Inferior parietal cortex (tissue), 1 donor: ENCODE measurements around the gene CCDC167.
"Not testable (repeated sequence)": the region's sequence is repeated elsewhere in the genome, so short reads cannot be mapped to it uniquely, and the experiment has no call there.

Source experiments
- DNase-seq: peaks from one replicate; pipeline ENCODE4 v3.0.0-alpha.2; 2016; ENCODE audit errors: extremely low spot score

The CCDC167 gene

DNA sequence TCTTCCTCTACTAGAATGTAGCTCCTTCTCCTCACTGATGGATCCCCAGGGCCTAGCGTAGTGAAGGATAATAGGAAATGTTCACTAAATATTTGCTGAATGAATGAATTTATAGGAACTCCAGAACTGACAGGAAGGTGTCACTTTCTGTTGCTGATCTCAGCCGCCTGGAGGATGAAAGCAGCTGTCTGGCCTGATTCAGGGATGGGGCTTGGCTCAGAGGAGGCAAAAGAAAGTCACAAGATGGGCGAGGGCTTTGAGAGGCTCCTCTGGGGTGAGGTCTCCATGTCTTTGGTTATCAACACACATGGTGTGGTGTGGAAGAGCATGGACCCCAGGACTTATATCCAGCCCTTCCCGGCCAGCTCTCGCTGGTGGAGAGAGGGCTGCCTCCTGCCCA lies 11.5 kb upstream of the CCDC167 start:
- no peak for DNase-seq

DNA sequence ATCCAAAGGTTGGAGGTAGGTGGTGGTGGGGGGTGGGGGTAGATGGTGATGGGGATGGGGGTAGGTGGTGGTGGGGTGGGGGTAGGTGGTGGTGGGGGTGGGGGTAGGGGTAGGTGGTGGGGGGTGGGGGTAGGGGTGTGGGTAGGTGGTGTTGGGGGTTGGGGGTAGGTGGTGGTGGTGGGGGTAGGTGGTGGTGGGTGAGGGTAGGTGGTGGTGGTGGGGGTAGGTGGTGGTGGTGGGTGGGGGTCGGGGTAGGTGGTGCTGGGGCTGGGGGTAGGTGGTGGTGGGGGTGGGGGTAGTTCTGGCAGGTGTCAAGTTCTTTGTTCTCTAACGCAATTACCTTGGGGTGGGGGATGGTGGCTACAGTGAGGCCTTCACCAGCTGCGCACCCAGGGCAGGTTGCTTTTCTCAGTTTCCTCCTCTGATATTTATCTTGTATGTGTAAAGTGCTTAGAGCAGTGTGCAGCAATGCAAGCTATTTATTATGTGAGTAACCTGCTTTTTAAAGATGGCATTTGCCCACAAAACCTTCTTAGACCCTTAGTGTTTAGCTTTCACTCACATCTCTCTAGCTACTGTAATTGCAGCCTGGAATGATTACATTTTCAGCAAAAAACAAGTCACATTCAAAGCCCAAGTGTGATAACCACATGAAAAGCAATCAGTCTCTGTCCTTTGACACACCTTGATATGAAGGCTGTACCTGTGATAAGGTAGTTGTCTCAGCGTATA lies 8.2 kb upstream of the CCDC167 start:
- DNase-seq = no peak

DNA sequence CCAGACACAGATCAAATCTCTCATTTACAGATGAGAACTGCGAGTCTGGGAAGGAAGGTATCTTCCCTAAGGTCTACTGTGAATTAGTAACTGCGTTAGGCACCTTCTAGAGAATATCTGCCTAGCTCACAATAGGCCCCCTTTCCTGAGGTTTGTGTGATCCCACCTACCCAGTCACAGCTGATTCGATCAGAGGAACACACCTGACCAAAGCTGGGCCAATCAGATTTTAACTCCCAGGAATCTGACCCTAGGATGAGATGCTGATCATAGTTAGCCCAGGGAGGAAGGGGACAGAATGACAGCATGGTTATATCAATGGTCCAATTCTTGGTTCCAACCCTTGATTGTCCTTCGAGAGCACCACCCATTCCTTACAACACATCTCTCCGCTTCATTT lies 7.4 kb upstream of the CCDC167 start:
- no peak for DNase-seq

DNA sequence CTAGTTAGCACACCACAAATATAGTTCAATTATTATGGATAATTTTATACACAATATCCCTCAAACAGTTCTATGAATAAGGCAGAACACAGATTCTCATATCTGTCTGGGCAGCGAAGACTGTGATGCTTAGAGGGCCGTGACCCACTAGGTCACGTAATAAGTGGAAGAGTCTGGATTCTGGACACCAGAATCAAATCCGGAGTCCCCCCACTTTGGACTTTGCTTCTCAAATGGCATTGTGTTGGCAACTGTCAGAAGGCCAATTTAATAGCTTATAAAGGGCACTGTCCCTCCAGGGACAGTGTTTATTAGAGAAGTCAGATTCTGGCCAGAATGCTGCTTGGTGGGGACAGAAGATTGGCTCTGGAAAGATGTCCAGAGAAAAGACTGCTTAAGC lies 6.8 kb upstream of the CCDC167 start:
- no peak for DNase-seq

DNA sequence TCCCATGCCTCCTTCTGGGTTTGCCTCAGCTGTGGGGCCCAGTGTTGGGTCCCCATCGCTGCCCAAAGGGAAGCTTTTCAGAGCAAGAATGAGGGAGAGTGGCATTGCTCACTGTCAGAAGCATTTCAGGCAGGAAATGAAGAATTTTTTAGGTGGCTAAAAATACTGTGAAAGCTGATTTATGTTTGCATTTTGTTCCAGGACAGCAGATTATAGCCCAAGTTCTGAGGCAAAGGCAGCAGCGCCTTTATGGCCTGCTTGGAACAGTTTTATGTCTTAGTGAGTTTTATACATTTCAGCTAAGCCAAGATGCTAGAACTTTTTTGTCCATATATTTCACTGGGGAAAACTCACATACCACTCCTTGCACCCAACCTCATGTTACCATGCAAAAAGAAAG lies 4.3 kb upstream of the CCDC167 start:
- DNase-seq = no peak

DNA sequence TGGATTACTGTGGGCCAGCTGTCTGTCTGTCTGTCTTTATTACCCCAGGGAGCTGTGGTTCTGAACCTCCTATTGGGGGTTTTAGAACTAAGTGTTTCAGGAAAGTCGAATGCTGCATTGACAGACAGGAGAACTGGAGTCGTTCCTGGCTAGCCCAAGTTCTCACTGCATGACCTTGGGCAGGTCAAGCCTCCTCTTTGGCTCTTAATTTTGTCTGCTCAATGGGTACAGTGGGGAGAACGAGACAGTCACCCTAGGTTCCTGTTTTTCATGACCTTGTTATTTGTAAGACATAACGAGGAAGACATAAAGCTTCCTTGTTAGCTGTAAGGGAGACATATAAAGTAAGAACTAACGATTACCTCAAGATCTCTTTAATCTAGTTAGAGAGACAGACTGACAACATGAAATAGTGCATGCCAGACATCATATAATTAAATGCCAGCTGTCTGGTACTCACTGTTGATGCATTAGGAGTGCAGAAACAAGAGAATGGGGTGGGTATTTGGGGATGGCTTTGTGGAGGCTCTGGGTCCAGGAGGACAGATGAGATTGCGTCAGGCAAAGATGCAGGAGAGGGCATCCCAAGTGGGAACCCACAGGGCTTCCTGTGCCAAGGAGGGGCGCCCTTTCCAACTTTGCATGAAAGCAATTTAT lies 3.7 kb upstream of the CCDC167 start:
- DNase-seq = no peak

DNA sequence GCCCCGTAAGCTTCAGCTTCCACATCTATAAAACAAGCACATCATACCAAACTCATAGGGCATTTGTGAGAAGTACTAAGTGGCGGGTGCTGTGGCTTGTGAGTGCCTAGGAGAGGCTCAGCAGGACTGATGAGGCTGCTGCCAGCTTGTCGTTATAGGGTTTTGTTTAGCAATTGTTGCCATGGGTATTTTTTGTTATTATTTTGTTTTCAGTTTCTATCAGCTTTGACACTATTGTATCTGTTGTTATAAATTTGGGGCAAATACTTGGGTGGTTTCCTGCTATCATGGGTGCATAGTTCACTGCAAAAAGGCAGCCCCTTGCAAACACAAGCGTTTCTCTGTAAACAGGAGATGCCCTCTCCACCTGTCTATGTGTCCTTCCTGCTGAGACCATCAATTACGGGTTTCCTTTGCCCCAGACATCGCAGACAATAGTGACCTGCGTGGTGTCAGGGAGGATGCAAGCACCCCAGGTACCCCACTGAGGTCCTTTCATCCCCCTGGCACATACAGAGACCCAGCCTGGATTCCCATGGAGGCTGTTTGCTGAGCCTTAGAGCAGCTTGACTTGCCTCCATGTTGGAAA lies 3.1 kb upstream of the CCDC167 start:
- no peak for DNase-seq

DNA sequence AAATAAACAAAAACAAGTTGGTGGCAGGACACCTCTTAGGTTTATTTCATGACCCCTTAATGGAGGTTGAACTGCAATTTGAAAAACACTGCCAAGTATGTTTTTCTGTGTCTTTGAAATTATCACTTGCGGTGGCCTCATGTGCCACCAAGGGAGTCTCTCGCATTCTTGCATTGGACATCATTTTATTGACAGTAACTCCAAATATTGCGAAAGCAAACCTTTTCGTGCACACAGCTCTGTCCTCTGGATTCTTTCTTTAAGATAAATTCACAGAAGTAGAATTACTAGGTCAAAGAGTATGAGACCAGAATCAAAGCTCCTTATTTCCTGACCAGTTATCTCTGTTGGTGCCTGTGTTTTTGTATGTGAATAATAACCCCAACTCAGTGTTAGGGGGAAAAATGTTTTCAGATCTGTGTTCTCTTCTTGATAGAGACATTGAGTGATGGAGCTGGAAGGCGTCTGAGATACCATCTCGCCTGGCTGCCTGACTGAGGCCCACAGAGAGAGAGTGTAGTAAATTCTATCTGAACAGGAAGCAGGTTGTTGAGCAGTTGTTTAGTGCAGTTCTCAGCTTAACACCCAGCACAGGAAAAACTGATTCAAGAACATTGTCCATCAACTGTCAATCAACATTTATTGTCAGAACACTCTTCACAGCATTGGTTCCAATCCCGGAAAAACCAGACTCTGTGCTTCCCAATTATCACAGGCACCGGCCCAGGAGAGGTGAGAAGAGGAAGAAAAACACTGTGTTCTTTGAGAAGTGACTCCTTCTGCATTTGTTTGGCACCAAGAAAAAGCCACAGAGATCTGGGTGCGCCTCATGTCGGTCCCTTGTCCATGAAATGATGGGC lies 2.2 kb upstream of the CCDC167 start:
- no peak for DNase-seq

DNA sequence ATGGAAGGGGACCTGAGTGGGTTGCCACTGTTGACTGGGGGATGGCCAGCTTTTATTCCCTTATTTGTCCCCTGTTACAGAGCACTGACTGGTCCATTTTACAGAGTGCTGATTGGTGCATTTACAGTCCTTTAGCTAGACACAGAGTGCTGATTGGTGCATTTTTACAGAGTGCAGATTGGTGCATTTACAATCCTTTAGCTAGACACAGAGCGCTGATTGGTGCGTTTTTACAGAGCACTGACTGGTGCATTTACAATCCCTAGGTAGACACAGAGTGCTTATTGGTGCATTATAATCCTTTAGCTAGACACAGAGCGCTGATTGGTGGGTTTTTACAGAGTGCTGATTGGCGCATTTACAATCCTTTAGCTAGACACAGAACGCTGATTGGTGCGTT lies 1.2 kb upstream of the CCDC167 start:
- DNase-seq = not testable (repeated sequence)

DNA sequence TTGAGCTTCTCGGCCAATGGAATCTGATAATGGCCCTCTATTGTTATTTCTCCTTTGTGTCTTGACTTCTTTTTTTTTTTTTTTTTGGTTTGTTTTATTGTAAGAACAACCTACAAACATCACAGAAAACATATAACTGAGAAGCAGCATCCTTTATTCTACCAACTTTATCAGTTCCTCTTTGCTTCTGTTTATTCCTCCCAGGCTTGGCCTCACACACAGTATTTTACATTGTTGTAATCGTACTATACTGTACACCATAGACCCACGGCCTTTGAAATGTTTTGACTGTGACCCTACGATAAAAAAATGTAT lies 558 bp upstream of the CCDC167 start:
- DNase-seq = no peak

DNA sequence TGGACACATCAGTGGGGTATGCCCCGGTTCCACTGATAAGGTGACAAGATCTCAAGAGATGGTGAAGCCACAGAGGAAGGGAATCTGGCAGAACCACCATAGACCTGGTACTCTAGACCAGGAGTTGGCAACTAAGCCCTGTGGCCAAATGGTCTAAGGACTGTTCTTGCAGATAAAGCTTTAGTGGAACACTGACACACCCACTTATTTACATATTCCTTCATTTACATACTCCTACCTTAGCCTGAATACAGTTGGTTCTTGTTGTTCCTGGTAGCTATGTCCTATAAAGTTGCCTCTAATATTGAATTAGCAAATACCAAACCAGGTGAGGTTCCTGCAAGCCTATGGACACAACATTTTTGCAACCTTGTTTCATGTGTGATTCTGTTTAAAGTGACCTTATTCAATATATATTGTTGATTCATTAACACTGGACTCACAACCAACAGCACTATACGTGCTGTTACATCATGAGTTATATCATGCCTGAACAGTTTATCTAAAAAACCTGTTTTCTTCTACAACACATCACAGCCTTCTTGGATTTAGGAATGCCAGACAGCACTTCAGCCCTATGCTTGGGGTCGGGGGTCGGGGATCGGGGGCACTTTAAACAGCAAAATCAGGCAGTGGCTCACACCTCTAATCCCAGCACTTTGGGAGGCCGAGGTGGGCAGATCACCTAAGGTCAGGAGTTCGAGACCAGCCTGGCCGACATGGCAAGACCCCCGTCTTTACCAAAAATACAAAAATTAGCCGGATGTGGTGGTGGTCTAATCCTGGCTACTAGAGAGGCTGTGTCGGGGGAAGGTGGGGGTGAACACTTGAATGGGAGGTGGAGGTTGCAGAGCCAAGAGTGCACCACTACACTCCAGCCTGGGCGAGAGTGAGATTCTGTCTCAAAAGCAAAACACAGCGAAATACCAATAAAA lies 2.5 kb downstream of the CCDC167 start:
- DNase-seq = no peak

DNA sequence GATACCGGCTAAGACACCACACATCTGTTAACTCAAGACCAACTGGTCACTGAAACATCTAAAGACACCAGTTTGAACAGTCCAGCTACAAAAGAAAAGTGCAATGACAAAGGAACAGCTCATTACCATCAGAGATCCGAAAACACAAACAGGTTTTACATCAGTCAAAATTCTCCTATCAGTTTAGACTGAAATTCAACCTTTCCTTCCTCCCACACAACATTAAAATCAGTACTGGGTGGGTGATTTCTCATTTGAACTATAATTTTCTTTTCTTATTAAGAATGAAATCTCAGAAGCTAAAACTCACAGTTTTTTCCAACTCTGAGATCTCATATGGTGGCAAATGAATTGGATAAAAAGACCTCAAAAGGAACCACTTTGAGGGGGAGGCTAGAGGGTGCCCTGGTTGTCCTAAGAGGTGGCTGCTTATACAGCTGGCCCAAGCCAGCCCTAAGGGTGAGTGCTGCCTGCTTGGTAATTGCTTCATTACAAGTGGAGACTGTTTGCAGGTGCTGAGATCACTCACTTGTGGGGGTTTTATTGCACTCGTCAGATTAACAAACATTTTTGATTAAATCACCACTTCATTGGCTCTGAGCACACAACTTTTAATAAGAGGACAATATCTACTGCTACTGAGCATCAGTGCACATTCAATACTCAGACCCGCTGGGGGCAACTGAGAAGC lies 4.3 kb downstream of the CCDC167 start:
- DNase-seq = no peak

DNA sequence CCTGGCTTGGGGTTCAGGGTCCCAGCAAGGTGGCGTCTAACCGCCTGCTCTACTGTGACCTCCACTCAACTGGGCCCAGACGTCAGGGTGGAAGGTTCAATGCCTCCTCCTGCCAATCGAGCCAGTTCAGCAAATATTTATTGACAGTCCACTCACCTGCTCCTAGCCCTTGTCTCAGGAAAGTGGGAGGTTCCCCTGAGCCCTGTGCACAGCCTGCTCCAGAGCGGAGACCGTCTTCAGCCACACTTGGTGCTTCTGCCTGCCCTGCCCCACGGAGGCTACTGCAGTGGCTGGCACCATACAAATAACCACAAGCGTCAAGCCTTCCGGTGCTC lies 6.1 kb downstream of the CCDC167 start:
- DNase-seq = no peak

DNA sequence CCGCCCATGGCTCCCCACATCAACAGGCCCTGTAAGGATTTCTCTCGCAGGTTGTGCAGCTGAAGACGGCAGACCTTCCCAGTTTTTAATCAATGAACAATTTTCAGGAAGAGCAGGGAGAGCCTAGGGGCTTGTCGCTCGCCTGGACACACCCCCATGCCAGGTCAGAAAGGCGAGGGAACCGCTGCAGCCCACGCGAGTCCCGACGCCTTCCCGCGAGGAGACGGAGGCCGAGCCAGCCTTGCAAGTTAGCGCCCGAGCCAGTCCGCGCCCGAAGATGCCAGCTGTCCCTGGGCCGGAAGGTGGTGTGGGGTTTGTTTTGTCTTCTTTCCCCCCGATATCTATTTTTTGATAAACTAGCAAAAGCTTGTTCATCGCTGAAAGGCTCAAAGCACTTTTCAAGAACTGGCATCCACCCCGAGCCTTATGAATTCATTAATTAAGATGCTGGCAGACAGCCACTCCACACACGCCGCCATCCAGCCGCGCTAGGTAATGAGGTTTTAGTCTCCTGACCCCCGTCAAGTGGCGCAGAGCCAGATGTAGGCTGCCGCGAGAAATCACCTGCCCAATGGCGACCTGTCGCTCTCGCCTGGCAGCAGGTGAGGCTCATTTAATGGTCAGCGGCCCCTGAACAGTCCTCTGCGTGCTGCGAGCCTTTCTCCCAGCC lies 6.6 kb downstream of the CCDC167 start:
- no peak for DNase-seq

DNA sequence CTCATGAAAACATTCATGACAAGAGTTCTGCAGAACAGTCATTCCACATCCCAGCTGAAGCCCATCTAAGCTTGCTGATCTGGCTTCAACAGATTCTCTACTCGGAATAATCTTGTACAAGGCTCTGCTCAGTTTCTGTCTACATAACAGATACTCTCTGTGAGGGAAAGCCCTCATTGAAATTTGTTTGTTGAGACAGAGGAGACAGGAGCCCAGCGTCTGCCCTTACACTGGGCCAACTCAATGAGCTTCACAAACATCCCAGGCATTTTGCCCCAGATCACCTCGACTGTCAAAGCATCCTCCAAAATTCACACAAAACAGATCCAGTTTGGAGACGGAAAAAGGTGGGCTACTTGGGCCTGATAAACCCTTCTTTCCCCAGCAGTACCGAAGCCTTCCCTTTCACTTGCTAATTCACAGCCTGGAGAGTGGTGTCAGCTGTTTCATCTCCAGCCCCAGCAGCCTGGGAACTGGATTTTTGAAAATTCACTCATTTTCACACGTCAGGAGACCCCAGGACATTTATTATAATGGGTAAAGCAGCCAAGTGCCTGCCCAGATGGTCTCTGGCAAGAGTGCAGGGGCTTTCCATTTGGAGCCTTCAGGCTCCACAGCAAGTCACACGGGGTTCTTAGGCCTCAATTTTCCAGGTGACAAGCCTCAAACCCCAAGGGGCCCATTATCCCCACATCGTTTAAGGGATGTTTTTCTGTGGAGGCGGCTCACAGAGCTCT lies 7.3 kb downstream of the CCDC167 start:
- DNase-seq = no peak

DNA sequence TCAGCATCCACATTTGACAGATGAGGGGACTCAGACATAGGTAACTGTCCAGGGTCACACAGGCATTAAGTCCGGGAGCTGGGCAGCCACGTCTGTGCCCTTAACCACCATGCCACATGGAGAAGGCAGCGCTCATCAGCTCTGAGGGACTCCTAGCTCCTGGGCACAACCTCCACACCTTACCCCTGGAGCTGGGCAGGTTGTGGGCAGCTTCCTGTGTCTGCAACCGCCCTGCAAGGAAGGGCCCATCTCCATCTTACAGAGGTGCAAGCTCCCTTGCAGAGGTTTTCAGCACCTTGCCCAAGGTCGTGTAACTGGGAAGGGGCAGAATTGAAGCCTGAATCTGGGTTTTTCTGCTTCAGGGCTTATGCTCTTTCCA lies 7.9 kb downstream of the CCDC167 start:
- DNase-seq = no peak

DNA sequence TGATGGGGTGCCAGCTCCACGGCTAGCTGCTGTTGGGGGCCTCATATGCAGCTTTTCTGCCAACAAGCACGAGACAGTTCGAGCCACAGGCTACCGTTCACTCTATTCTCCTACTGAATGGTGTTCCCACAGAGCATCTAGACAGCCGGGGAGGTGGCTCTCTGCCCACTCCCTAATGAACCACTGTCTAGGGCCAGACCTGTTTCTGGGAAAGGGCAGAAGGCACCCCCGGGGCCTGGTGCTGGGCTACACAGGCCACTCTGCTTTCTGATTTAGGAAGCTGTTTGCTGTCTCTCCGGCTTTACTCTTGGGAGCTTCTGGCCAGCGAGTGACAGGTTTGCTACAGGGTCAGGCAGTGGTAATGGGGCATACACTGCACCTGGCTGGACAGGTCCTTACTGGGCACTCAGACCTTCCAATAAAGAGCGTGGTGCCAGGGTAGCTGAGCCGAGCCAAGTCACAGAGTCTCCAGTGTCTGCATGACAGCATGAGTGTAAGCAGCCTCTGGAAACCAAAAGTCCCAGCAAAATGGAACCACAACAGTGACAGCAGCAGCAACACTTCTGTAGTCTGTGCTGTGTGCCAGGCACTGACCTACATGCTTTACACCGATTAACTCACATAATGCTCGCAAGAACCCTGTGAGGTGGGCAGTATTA lies 8.4 kb downstream of the CCDC167 start:
- no peak for DNase-seq

DNA sequence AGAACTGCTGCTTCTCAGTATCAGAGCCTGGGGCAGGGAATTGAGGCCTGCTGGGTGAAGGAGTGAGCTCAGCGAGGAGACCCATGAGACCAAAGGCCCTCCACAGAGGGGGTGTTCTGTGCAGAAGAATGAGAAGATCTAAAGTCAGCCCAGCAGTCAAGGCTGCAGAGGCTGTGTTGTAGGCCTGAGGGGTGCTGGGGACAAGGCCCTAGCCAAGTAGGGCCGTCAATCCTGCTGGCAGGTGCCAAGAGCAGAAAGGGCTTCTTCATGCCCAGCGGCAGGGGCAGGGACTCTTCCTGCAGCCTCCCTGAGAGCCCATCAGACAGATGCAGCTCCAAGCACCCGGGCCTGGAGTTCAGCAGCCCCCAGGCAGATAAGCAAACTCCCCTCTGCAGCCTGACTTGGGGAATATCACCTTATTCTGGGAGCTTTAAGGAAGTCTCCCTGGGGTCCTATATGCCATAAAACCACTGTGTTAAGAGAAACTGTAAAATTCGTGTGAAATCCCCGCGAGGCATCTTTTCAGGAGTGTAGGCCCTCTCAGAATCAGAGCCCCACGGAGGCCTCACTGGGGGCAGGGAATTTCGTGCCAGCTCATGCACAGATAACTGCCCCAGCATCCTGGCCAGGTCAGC lies 9.0 kb downstream of the CCDC167 start:
- no peak for DNase-seq
